Heart left ventricle (tissue), 13 donors: ENCODE data around the gene P2RX7.
"Not testable (repeated sequence)": the region's sequence is repeated elsewhere in the genome, so short reads cannot be mapped to it uniquely, and the experiment has no call there.

ENCODE experiments used
- POLR2A ChIP-seq, 2 donors: fragments of 450-650 bp; IDR thresholded peaks; one replicate each; pipeline ENCODE4 v1.6.1; 2017; ENCODE audit warnings: antibody characterized with exemption in 2 of 2, mild to moderate bottlenecking in 2 of 2, moderate library complexity in 2 of 2
- TF ChIP-seq, protein P1 (sequence below), 12 donors: fragments of 200-600 bp; sonication (generic) in 4 of 12; IDR thresholded peaks; one replicate each; pipeline versions ENCODE4 v1.5.0 to v1.8.0; 2018 to 2022; ENCODE audit warnings: antibody characterized with exemption in 12 of 12, mild to moderate bottlenecking in 5 of 12
- donor health status: ischemic (EF 13 %, LVEDD 7.1; RV severe dilation, severe dysfunction).
- donor health status: DM: no; HTN: yes; CAD: no.
- donor health status: DM: no; HTN: no; CAD: no.
- donor health status: ischemic (EF 25% LVEDD 6.9; RV normal size, moderate dysfunction).
- donor health status: ischemic (EF 25% LVEDD 5.7; RV mildly dilated, moderate dysfunction).
- donor health status: ischemic (EF 35%, LVEDD 5.7; RV mildly dilated, moderate dysfunction).
- donor health status: nonischemic (EF 11% LVEDD 7.7; RV severe dilation, severe dysfunction).
- donor health status: DM: yes; HTN: yes; CAD: no.
- donor health status: PGD.
- donor health status: ischemic (EF 29% LVEDD 5.4; RV normal size, mild dysfunction).
- donor health status: nonischemic (EF 23%, LVEDD 6.1; RV moderate dilation, normal function).

GRCh38 chr12:121229826-121230537 is 97.3 kb downstream of the P2RX7 start:
- TF ChIP-seq, protein P1, sequence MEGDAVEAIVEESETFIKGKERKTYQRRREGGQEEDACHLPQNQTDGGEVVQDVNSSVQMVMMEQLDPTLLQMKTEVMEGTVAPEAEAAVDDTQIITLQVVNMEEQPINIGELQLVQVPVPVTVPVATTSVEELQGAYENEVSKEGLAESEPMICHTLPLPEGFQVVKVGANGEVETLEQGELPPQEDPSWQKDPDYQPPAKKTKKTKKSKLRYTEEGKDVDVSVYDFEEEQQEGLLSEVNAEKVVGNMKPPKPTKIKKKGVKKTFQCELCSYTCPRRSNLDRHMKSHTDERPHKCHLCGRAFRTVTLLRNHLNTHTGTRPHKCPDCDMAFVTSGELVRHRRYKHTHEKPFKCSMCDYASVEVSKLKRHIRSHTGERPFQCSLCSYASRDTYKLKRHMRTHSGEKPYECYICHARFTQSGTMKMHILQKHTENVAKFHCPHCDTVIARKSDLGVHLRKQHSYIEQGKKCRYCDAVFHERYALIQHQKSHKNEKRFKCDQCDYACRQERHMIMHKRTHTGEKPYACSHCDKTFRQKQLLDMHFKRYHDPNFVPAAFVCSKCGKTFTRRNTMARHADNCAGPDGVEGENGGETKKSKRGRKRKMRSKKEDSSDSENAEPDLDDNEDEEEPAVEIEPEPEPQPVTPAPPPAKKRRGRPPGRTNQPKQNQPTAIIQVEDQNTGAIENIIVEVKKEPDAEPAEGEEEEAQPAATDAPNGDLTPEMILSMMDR (IDR thresholded peaks at IDR 0.05), result peak; percentile 75 to 93 (median 88)
- TF ChIP-seq POLR2A (IDR thresholded peaks at IDR 0.05), result not testable (repeated sequence)
